HEK293 (cell line): ENCODE results near the gene PRPF40B.
A peak's percentile ranks its signal among the peaks of the same experiment; 100 is the strongest.

Source experiments
- CTCF ChIA-PET: fragments of 350-600 bp; formaldehyde crosslinking; extraction: SDS; loops from one replicate; lab custom pipeline; 2021; ENCODE audit warnings: antibody characterized with exemption; lab: Yijun Ruan, JAX
- POLR2A ChIA-PET: fragments of 300-600 bp; formaldehyde crosslinking; extraction: SDS; loops from one replicate; lab custom pipeline; 2020; ENCODE audit warnings: antibody characterized with exemption, inconsistent platforms; lab: Yijun Ruan, JAX
- H3K27ac ChIP-seq: fragments of 200-500 bp; sonication (Bioruptor generic); 2 replicates; pipeline ENCODE4 v1.5.1; 2014; ENCODE audit warnings: low read depth, low read length, control low read depth, inconsistent platforms; ENCODE audit errors: extremely low read depth
- H3K36me3 ChIP-seq, 2 experiments: fragments of 200-500 bp in 1 of 2; sonication (Bioruptor generic) in 1 of 2; 1 replicate in 1 of 2; 2 replicates in 1 of 2; pipeline ENCODE4 v1.5.1; 2014 to 2017; ENCODE audit warnings: inconsistent platforms in 2 of 2, low read length in 2 of 2; ENCODE audit not compliant: control insufficient read depth in 2 of 2, insufficient read depth in 1 of 2
- H3K4me1 ChIP-seq: fragments of 200-500 bp; sonication (Bioruptor generic); 2 replicates; pipeline ENCODE4 v1.5.1; 2014; ENCODE audit warnings: mild to moderate bottlenecking, low read length, inconsistent platforms; ENCODE audit not compliant: control insufficient read depth, insufficient read depth
- H3K4me3 ChIP-seq: 2 replicates; pipeline ENCODE4 v1.5.1; 2011; ENCODE audit warnings: low read depth, mild to moderate bottlenecking, control low read depth, low read length, moderate library complexity
- H3K9me3 ChIP-seq: fragments of 200-500 bp; sonication (Bioruptor generic); 2 replicates; pipeline ENCODE4 v1.5.1; 2014; ENCODE audit warnings: low read depth, low read length, inconsistent platforms; ENCODE audit not compliant: control insufficient read depth, insufficient read depth
- GLI4 ChIP-seq: fragments of 450-650 bp; formaldehyde crosslinking; IDR thresholded peaks from 2 replicates; pipeline ENCODE4 v1.5.1; 2016; ENCODE audit warnings: missing biosample characterization, missing genetic modification characterization
- GLIS1 ChIP-seq: fragments of 450-650 bp; formaldehyde crosslinking; IDR thresholded peaks from 2 replicates; pipeline ENCODE4 v1.5.1; 2016; ENCODE audit warnings: missing biosample characterization, missing genetic modification characterization
- GLIS2 ChIP-seq: fragments of 450-650 bp; formaldehyde crosslinking; IDR thresholded peaks from 2 replicates; pipeline ENCODE4 v1.5.1; 2016; ENCODE audit warnings: missing biosample characterization, missing genetic modification characterization
- KLF10 ChIP-seq: fragments of 450-650 bp; IDR thresholded peaks from 2 replicates; pipeline ENCODE4 v1.5.1; 2018; ENCODE audit warnings: missing biosample characterization, mild to moderate bottlenecking, missing genetic modification characterization
- ZBTB1 ChIP-seq: fragments of 450-650 bp; formaldehyde crosslinking; IDR thresholded peaks from 2 replicates; pipeline ENCODE4 v1.5.1; 2016; ENCODE audit warnings: missing biosample characterization, missing genetic modification characterization
- ZFHX2 ChIP-seq: fragments of 450-650 bp; formaldehyde crosslinking; conservative IDR thresholded peaks from 2 replicates; pipeline ENCODE4 v1.5.1; 2016; ENCODE audit warnings: missing biosample characterization, missing genetic modification characterization
- ZNF10 ChIP-seq: fragments of 450-650 bp; formaldehyde crosslinking; IDR thresholded peaks from 2 replicates; pipeline ENCODE4 v1.5.1; 2017; ENCODE audit warnings: missing biosample characterization, missing genetic modification characterization
- ZNF157 ChIP-seq: fragments of 450-650 bp; formaldehyde crosslinking; IDR thresholded peaks from 2 replicates; pipeline ENCODE4 v1.5.1; 2016; ENCODE audit warnings: missing biosample characterization, missing genetic modification characterization
- ZNF184 ChIP-seq: fragments of 450-650 bp; IDR thresholded peaks from 2 replicates; pipeline ENCODE4 v1.5.1; 2018; ENCODE audit warnings: missing biosample characterization, mild to moderate bottlenecking, missing genetic modification characterization
- ZNF221 ChIP-seq: fragments of 450-650 bp; formaldehyde crosslinking; IDR thresholded peaks from 2 replicates; pipeline ENCODE4 v1.5.1; 2017; ENCODE audit warnings: missing biosample characterization, missing genetic modification characterization, borderline replicate concordance
- ZNF266 ChIP-seq: fragments of 450-650 bp; formaldehyde crosslinking; IDR thresholded peaks from 2 replicates; pipeline ENCODE4 v1.5.1; 2016; ENCODE audit warnings: missing biosample characterization, missing genetic modification characterization, low read depth
- ZNF366 ChIP-seq: fragments of 450-650 bp; formaldehyde crosslinking; conservative IDR thresholded peaks from 2 replicates; pipeline ENCODE4 v1.5.1; 2016; ENCODE audit warnings: missing biosample characterization, missing genetic modification characterization
- ZNF561 ChIP-seq: fragments of 450-650 bp; IDR thresholded peaks from 2 replicates; pipeline ENCODE4 v1.5.1; 2018; ENCODE audit warnings: missing biosample characterization, missing genetic modification characterization, borderline replicate concordance
- ZNF785 ChIP-seq: fragments of 450-650 bp; formaldehyde crosslinking; IDR thresholded peaks from 2 replicates; pipeline ENCODE4 v1.5.1; 2016; ENCODE audit warnings: missing biosample characterization, missing genetic modification characterization
- TF ChIP-seq, protein P1 (sequence below): fragments of 450-650 bp; formaldehyde crosslinking; IDR thresholded peaks from 2 replicates; pipeline ENCODE4 v1.5.0; 2017; ENCODE audit warnings: missing biosample characterization, missing genetic modification characterization, borderline replicate concordance
- TF ChIP-seq, protein P2 (sequence below): fragments of 450-650 bp; formaldehyde crosslinking; optimal IDR thresholded peaks from 2 replicates; pipeline ENCODE3; 2016; ENCODE audit warnings: missing biosample characterization, mild to moderate bottlenecking, missing genetic modification characterization
- TF ChIP-seq, protein P3 (sequence below): fragments of 450-650 bp; formaldehyde crosslinking; IDR thresholded peaks from 2 replicates; pipeline ENCODE4 v1.5.1; 2016; ENCODE audit warnings: missing biosample characterization, missing genetic modification characterization
- TF ChIP-seq, protein P4 (sequence below): fragments of 450-650 bp; formaldehyde crosslinking; IDR thresholded peaks from 2 replicates; pipeline ENCODE4 v1.5.1; 2017; ENCODE audit warnings: missing biosample characterization, missing genetic modification characterization

PRPF40B gene

DNA sequence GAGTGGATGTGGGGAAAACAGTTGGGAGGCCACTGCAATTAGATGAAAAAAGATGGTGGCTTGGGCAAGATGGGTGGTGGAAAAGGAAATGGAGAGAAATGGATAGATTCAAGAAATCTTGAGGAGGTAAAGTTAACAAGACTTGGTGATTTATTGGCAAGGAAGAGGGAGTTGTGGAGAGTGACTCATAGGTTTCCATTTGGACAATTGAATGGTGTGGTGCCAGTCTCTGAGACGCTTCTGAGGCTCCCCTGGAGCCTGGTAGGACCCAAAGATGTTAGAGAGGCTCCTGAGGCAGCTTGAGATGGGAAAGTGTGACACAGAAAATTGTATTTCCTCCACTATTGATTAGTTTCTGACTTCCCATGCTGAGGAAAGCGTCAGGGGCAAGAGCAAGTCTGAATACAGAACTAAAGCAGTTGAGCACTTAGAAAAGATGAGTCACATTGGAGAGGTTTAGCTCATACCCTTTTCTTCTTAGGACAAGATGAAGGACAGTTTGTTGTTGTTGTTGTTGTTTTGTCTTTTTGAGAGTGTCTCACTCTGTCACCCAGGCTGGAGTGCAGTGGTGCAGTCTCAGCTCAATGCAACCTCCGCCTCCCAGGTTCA, 4.5 kb downstream of the PRPF40B start (continued):
- TF ChIP-seq, protein P1, sequence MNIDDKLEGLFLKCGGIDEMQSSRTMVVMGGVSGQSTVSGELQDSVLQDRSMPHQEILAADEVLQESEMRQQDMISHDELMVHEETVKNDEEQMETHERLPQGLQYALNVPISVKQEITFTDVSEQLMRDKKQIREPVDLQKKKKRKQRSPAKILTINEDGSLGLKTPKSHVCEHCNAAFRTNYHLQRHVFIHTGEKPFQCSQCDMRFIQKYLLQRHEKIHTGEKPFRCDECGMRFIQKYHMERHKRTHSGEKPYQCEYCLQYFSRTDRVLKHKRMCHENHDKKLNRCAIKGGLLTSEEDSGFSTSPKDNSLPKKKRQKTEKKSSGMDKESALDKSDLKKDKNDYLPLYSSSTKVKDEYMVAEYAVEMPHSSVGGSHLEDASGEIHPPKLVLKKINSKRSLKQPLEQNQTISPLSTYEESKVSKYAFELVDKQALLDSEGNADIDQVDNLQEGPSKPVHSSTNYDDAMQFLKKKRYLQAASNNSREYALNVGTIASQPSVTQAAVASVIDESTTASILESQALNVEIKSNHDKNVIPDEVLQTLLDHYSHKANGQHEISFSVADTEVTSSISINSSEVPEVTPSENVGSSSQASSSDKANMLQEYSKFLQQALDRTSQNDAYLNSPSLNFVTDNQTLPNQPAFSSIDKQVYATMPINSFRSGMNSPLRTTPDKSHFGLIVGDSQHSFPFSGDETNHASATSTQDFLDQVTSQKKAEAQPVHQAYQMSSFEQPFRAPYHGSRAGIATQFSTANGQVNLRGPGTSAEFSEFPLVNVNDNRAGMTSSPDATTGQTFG (tag by site-specific recombination), result no peak
- peak; percentile 48; the same call in 1 of the 2 replicates for TF ChIP-seq ZNF366
- no peak for TF ChIP-seq ZNF785 (tag by site-specific recombination)
- TF ChIP-seq ZFHX2 (tag by site-specific recombination), result no peak
- TF ChIP-seq ZNF266 (tag by site-specific recombination), result no peak
- no peak for TF ChIP-seq ZNF184 (tag by site-specific recombination)
- TF ChIP-seq, protein P2, sequence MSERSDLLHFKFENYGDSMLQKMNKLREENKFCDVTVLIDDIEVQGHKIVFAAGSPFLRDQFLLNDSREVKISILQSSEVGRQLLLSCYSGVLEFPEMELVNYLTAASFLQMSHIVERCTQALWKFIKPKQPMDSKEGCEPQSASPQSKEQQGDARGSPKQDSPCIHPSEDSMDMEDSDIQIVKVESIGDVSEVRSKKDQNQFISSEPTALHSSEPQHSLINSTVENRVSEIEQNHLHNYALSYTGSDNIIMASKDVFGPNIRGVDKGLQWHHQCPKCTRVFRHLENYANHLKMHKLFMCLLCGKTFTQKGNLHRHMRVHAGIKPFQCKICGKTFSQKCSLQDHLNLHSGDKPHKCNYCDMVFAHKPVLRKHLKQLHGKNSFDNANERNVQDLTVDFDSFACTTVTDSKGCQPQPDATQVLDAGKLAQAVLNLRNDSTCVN (tag by site-specific recombination), result no peak
- TF ChIP-seq, protein P3, sequence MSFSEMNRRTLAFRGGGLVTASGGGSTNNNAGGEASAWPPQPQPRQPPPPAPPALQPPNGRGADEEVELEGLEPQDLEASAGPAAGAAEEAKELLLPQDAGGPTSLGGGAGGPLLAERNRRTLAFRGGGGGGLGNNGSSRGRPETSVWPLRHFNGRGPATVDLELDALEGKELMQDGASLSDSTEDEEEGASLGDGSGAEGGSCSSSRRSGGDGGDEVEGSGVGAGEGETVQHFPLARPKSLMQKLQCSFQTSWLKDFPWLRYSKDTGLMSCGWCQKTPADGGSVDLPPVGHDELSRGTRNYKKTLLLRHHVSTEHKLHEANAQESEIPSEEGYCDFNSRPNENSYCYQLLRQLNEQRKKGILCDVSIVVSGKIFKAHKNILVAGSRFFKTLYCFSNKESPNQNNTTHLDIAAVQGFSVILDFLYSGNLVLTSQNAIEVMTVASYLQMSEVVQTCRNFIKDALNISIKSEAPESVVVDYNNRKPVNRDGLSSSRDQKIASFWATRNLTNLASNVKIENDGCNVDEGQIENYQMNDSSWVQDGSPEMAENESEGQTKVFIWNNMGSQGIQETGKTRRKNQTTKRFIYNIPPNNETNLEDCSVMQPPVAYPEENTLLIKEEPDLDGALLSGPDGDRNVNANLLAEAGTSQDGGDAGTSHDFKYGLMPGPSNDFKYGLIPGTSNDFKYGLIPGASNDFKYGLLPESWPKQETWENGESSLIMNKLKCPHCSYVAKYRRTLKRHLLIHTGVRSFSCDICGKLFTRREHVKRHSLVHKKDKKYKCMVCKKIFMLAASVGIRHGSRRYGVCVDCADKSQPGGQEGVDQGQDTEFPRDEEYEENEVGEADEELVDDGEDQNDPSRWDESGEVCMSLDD, result no peak

DNA sequence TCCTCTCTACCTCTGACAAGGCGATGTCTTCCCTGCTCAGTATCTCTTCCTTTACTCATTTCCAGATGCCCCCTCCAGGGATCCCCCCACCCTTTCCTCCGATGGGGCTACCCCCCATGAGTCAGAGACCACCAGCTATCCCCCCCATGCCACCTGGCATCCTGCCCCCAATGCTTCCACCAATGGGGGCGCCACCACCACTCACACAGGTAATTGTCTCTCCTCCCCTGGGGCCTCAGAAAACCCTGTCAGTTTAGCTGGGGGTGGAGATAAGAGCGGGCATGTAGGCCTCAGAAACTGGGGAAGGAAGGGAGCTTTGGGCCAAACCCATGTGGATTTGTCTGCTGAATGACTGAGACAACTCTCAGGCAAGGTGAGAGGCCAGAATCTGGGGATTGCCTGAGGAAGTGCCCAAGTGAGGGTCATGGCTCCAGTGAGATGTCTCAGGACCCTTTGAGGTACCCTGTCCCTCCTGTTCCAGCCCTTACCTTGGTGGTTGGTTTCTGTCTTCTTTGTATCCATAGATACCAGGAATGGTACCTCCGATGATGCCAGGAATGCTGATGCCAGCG, 8.1 kb downstream of the PRPF40B start:
- Histone ChIP-seq H3K9me3 (no peaks in the 10 kb centered on the region), H3K4me3 (no peak overlapping the region), H3K4me1 (no peaks in the 10 kb centered on the region), H3K36me3 (peaks cover 0 to 21% of the 10 kb centered on the region in 2 experiments; a peak in 1 of 3 replicates), H3K27ac (no peak overlapping the region)
- CTCF ChIA-PET, result interaction anchor here (0.5 to 2.2 kb wide), 4 partner anchors 8 to 284 kb away, joined by 3 to 8 read pairs (median 4); partner anchors contain the start of gene PRPF40B
- TF ChIP-seq, protein P4, sequence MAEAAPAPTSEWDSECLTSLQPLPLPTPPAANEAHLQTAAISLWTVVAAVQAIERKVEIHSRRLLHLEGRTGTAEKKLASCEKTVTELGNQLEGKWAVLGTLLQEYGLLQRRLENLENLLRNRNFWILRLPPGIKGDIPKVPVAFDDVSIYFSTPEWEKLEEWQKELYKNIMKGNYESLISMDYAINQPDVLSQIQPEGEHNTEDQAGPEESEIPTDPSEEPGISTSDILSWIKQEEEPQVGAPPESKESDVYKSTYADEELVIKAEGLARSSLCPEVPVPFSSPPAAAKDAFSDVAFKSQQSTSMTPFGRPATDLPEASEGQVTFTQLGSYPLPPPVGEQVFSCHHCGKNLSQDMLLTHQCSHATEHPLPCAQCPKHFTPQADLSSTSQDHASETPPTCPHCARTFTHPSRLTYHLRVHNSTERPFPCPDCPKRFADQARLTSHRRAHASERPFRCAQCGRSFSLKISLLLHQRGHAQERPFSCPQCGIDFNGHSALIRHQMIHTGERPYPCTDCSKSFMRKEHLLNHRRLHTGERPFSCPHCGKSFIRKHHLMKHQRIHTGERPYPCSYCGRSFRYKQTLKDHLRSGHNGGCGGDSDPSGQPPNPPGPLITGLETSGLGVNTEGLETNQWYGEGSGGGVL (tag by site-specific recombination), result peak; percentile 28; the same call in 1 of the 2 replicates
- TF ChIP-seq KLF10 (tag by site-specific recombination) (no peak), GLIS1 (tag by site-specific recombination) (peak; percentile 81), GLIS2 (tag by site-specific recombination) (0 out of 2 replicates have a peak, but pooled peaks have one; percentile 13)
- POLR2A ChIA-PET, result no interaction called here

DNA sequence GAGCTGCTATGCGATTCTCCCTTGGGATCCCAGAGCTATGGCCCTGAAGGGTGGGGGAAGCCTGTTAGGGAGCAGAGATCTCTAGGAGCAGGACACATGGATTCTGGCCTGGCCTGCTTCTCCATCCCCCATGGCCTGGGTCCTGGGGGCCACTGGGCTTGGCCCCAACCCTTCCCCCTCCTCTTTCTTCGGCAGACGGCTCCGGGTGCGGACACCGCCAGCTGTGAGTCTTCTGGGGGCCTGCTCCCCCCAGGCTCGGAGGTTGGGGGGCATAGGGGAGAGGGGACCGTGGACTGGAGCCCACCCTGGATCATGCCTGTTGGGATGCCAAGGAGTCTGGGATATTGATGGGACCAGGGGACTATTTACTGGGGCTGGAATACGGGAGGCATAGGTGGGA, 9.0 kb downstream of the PRPF40B start:
- no peak for TF ChIP-seq ZNF157 (tag by site-specific recombination)
- TF ChIP-seq GLI4 (tag by site-specific recombination), result no peak
- no peak for TF ChIP-seq ZNF561
- no peak for TF ChIP-seq ZNF221 (tag by site-specific recombination)
- TF ChIP-seq ZBTB1 (tag by site-specific recombination), result no peak
- no peak for TF ChIP-seq ZNF10 (tag by site-specific recombination)
- H3K9me3 ChIP-seq, result no peaks in the 10 kb centered on the region
- no peak overlapping the region for H3K27ac ChIP-seq
- ChIA-PET CTCF (interaction anchor here (0.6 to 2.2 kb wide), 4 partner anchors 9 to 108 kb away, joined by 3 to 8 read pairs (median 4); partner anchors contain the start of gene PRPF40B), POLR2A (interaction anchor here (0.7 kb wide), 1 partner anchor 848 kb away, joined by 5 read pairs; no protein-coding TSS in a partner anchor)
- no peaks in the 10 kb centered on the region; the same call in 1 of the 2 replicates for H3K4me1 ChIP-seq
- H3K36me3 ChIP-seq, result peaks cover 0 to 21% of the 10 kb centered on the region in 2 experiments; a peak in 1 of 3 replicates
- H3K4me3 ChIP-seq, result no peak overlapping the region
